Fibroblast of peridontal ligament (primary cell): Measurements from ENCODE around the gene CREB5.

Experiments used
- DNase-seq: peaks from one replicate; pipeline ENCODE4 v3.0.0-alpha.2; 2010; ENCODE audit errors: extremely low read depth

The CREB5 gene

GRCh38 chr7:28747854-28748253 is 335.5 kb downstream of the CREB5 start:
- no peak for DNase-seq

GRCh38 chr7:28748346-28748745 is 336.0 kb downstream of the CREB5 start:
- DNase-seq = no peak

- no peak for DNase-seq
These were observed 336.7 kb downstream of the CREB5 start for GRCh38 chr7:28748933-28749584.

- DNase-seq = no peak
These were observed 337.3 kb downstream of the CREB5 start for GRCh38 chr7:28749638-28750037.

- DNase-seq = no peak
These were observed 338.7 kb downstream of the CREB5 start for GRCh38 chr7:28750981-28751380.

- no peak for DNase-seq
These were observed 341.3 kb downstream of the CREB5 start for GRCh38 chr7:28753613-28754012.

GRCh38 chr7:28754027-28754426 is 341.7 kb downstream of the CREB5 start:
- DNase-seq = no peak

- no peak for DNase-seq
These were observed 342.1 kb downstream of the CREB5 start for GRCh38 chr7:28754447-28754846.

GRCh38 chr7:28755255-28755654 is 342.9 kb downstream of the CREB5 start:
- no peak for DNase-seq

- no peak for DNase-seq
These were observed 345.9 kb downstream of the CREB5 start for GRCh38 chr7:28758186-28758585.

- DNase-seq = no peak
These were observed 347.2 kb downstream of the CREB5 start for GRCh38 chr7:28759475-28759971.

- DNase-seq = no peak
These were observed 349.2 kb downstream of the CREB5 start for GRCh38 chr7:28761505-28761904.

- DNase-seq = no peak
These were observed 350.3 kb downstream of the CREB5 start for GRCh38 chr7:28762651-28763050.

- DNase-seq = no peak
These were observed 354.0 kb downstream of the CREB5 start for GRCh38 chr7:28766359-28766758.

GRCh38 chr7:28767356-28767755 is 355.0 kb downstream of the CREB5 start:
- no peak for DNase-seq

GRCh38 chr7:28768577-28769147 is 356.3 kb downstream of the CREB5 start:
- DNase-seq = no peak

GRCh38 chr7:28771906-28772622 is 359.7 kb downstream of the CREB5 start:
- DNase-seq = no peak

GRCh38 chr7:28773423-28774145 is 361.3 kb downstream of the CREB5 start:
- no peak for DNase-seq

- DNase-seq = no peak
These were observed 362.1 kb downstream of the CREB5 start for GRCh38 chr7:28774261-28774988.

GRCh38 chr7:28776463-28777157 is 364.3 kb downstream of the CREB5 start:
- no peak for DNase-seq

- DNase-seq = no peak
These were observed 366.5 kb downstream of the CREB5 start for GRCh38 chr7:28778786-28779185.
